Neural crest cell (in vitro differentiated cells): Measurements from ENCODE around the gene GRSF1. TPM values are rescaled to one million over a fixed set of nuclear protein-coding genes. Genes with fewer than 3 reads are reported as not detected.
"Not testable (repeated sequence)": the region's sequence is repeated elsewhere in the genome, so short reads cannot be mapped to it uniquely, and the experiment has no call there.

Experiments
- DNase-seq: peaks from one replicate; pipeline ENCODE4 v3.0.0; 2021; ENCODE audit warnings: low read depth, mixed read lengths, low spot score
- H3K27ac Mint-ChIP-seq: one replicate; pipeline ENCODE4 v1.8.0; 2021; ENCODE audit warnings: mild to moderate bottlenecking, mixed read lengths; ENCODE audit not compliant: unreplicated experiment
- H3K27me3 Mint-ChIP-seq: 2 replicates; pipeline ENCODE4 v1.8.0; 2021; ENCODE audit warnings: low read depth, mild to moderate bottlenecking, mixed read lengths
- H3K36me3 Mint-ChIP-seq: 2 replicates; pipeline ENCODE4 v1.8.0; 2021; ENCODE audit warnings: low read depth, mild to moderate bottlenecking, mixed read lengths
- H3K4me1 Mint-ChIP-seq: 2 replicates; pipeline ENCODE4 v1.8.0; 2021; ENCODE audit warnings: mixed read lengths
- H3K4me3 Mint-ChIP-seq: one replicate; pipeline ENCODE4 v1.8.0; 2021; ENCODE audit warnings: mild to moderate bottlenecking, mixed read lengths
- H3K9me3 Mint-ChIP-seq: 2 replicates; pipeline ENCODE4 v1.8.0; 2021; ENCODE audit warnings: mixed read lengths
- CTCF ChIP-seq: fragments of 200-600 bp; sonication (generic); conservative IDR thresholded peaks from 2 replicates; pipeline ENCODE4 v1.5.0; 2021; ENCODE audit warnings: antibody characterized with exemption, mild to moderate bottlenecking
- total RNA-seq: library from RNA; stranded (reverse); gene quantifications from 2 replicates; pipeline ENCODE4 v1.2.1, GENCODE V29; 2021

The GRSF1 gene
- total RNA-seq, 1 donor from 2014 or later = 80.0 TPM

DNA sequence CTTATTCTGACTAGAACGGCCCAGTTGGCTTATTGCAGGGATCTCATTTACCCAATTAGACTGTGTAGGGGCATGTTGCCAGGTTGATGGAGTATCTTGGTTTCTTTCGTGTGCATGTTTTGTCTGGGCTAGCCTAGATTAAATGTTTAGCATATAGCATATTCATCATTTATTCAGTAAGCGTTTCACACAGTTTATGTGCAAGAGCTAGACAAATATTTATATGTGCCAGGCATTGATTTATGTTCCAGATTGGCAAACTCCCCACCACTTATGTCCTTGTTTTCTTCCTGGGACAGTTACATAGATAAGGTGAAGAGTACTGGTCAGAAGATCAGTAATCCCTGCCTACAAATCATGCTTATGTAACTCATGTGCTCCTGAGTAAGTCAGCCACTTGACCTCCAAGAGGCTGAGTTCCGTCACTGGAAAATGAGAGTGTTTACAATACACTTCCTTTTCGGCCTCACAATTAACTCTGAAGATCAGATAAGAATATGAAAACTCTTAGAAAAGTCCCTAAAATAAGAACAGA lies 60.7 kb downstream of the GRSF1 start:
- no peak for TF ChIP-seq CTCF
- H3K4me3 Mint-ChIP-seq = no peak overlapping the region
- H3K36me3 Mint-ChIP-seq = no peaks in the 10 kb centered on the region
- no peaks in the 10 kb centered on the region for H3K27me3 Mint-ChIP-seq
- no peak overlapping the region for H3K27ac Mint-ChIP-seq
- no peaks in the 10 kb centered on the region for H3K4me1 Mint-ChIP-seq
- DNase-seq = no peak
- H3K9me3 Mint-ChIP-seq = no peaks in the 10 kb centered on the region

- no peak overlapping the region for H3K4me3 Mint-ChIP-seq
- no peak overlapping the region for H3K27ac Mint-ChIP-seq
- no peak for DNase-seq
- no peaks in the 10 kb centered on the region for H3K27me3 Mint-ChIP-seq
- H3K36me3 Mint-ChIP-seq = peaks cover 11% of the 10 kb centered on the region
- no peaks in the 10 kb centered on the region for H3K4me1 Mint-ChIP-seq
- no peak for TF ChIP-seq CTCF
- H3K9me3 Mint-ChIP-seq = no peaks in the 10 kb centered on the region
Observed at GRCh38 chr4:70772929-70773555, 66.6 kb downstream of the GRSF1 start.

GRCh38 chr4:70769396-70769795 lies 70.3 kb downstream of the GRSF1 start:
- not testable (repeated sequence) for DNase-seq, H3K27ac Mint-ChIP-seq, H3K9me3 Mint-ChIP-seq, H3K4me3 Mint-ChIP-seq, H3K4me1 Mint-ChIP-seq, H3K27me3 Mint-ChIP-seq
- peaks cover 24% of the 10 kb centered on the region for H3K36me3 Mint-ChIP-seq

- no peak for DNase-seq
- H3K9me3 Mint-ChIP-seq = peaks cover 3% of the 10 kb centered on the region
- no peak overlapping the region for H3K4me3 Mint-ChIP-seq
- H3K4me1 Mint-ChIP-seq = no peaks in the 10 kb centered on the region
- no peaks in the 10 kb centered on the region for H3K27me3 Mint-ChIP-seq
- H3K27ac Mint-ChIP-seq = no peak overlapping the region
- no peak for TF ChIP-seq CTCF
- H3K36me3 Mint-ChIP-seq = peaks cover 32% of the 10 kb centered on the region
Observed at GRCh38 chr4:70768301-70768948, 71.3 kb downstream of the GRSF1 start.

Other genes with a start within 250 kb of the GRSF1 start
- gene AMBN, start 247.6 kb downstream of the GRSF1 start, total RNA-seq = not detected in 2 replicates
- gene ENAM, start 211.1 kb downstream of the GRSF1 start, total RNA-seq = not detected in 2 replicates
- not detected in 2 replicates for gene JCHAIN, start 173.4 kb downstream of the GRSF1 start, total RNA-seq
- gene UTP3, start 151.4 kb downstream of the GRSF1 start, total RNA-seq = 29.5 and 30.1 TPM in 2 replicates
- 87.7 and 98.8 TPM in 2 replicates for gene RUFY3, start 117.9 kb downstream of the GRSF1 start, total RNA-seq
- gene MOB1B, start 62.5 kb upstream of the GRSF1 start, total RNA-seq = 37.2 and 39.5 TPM in 2 replicates
- 19.8 and 21.0 TPM in 2 replicates for gene DCK, start 153.8 kb upstream of the GRSF1 start, total RNA-seq